Skeletal muscle tissue (tissue), 4 donors: ENCODE data around the gene NIPA2. TPM values are rescaled to one million over a fixed set of nuclear protein-coding genes. Genes with fewer than 3 reads are reported as not detected.

Experiments used
- H3K27ac ChIP-seq: one replicate; pipeline ENCODE4 v1.7.0; 2013; ENCODE audit warnings: mild to moderate bottlenecking, low read depth, low read length, inconsistent platforms
- H3K27me3 ChIP-seq, 3 donors: one replicate each; pipeline ENCODE4 v1.7.0; 2013; ENCODE audit warnings: low read length in 3 of 3; ENCODE audit not compliant: control insufficient read depth in 3 of 3, insufficient read depth in 3 of 3
- H3K36me3 ChIP-seq, 3 donors: one replicate each; pipeline ENCODE4 v1.7.0; 2013; ENCODE audit warnings: low read length in 3 of 3; ENCODE audit not compliant: control insufficient read depth in 3 of 3, insufficient read depth in 3 of 3
- H3K4me1 ChIP-seq, 3 donors: one replicate each; pipeline ENCODE4 v1.7.0; 2013; ENCODE audit warnings: low read length in 3 of 3, mild to moderate bottlenecking in 3 of 3; ENCODE audit not compliant: control insufficient read depth in 3 of 3, insufficient read depth in 3 of 3
- H3K4me3 ChIP-seq, 3 donors: one replicate each; pipeline ENCODE4 v1.7.0; 2013; ENCODE audit warnings: low read length in 3 of 3
- H3K9ac ChIP-seq, 3 donors: one replicate each; pipeline ENCODE4 v1.7.0; 2013; ENCODE audit warnings: low read length in 3 of 3, mild to moderate bottlenecking in 3 of 3, moderate library complexity in 2 of 3, low read depth in 1 of 3
- H3K9me3 ChIP-seq, 3 donors: one replicate each; pipeline ENCODE4 v1.7.0; 2013; ENCODE audit warnings: low read length in 3 of 3; ENCODE audit not compliant: control insufficient read depth in 3 of 3
- total RNA-seq: library from RNA; depleted of rRNA; stranded (reverse); fragments of >200 nt; gene quantifications from one replicate; pipeline ENCODE4 v1.2.3, GENCODE V29; 2014
- donor health status: Osteomylitis.

The NIPA2 gene
- total RNA-seq, 1 donor from 2014 or later = 32.4 TPM

GRCh38 chr15:22808240-22808639 is 30.2 kb upstream of the NIPA2 start:
- H3K9ac ChIP-seq = no peak overlapping the region
- H3K36me3 ChIP-seq = no peaks in the 10 kb centered on the region
- no peak overlapping the region for H3K4me3 ChIP-seq
- H3K9me3 ChIP-seq = no peaks in the 10 kb centered on the region
- H3K4me1 ChIP-seq = no peaks in the 10 kb centered on the region
- no peak overlapping the region for H3K27ac ChIP-seq
- no peaks in the 10 kb centered on the region for H3K27me3 ChIP-seq

GRCh38 chr15:22808761-22809280 is 29.6 kb upstream of the NIPA2 start:
- H3K9me3 ChIP-seq = no peaks in the 10 kb centered on the region
- no peaks in the 10 kb centered on the region for H3K4me1 ChIP-seq
- peaks cover 4 to 5% (median 4%) of the 10 kb centered on the region in 3 donors for H3K36me3 ChIP-seq
- H3K27me3 ChIP-seq = no peaks in the 10 kb centered on the region
- no peak overlapping the region for H3K9ac ChIP-seq
- H3K27ac ChIP-seq = no peak overlapping the region
- H3K4me3 ChIP-seq = no peak overlapping the region

GRCh38 chr15:22810033-22810852 is 28.2 kb upstream of the NIPA2 start:
- H3K27me3 ChIP-seq = no peaks in the 10 kb centered on the region
- no peak overlapping the region for H3K9ac ChIP-seq
- H3K9me3 ChIP-seq = no peaks in the 10 kb centered on the region
- H3K4me3 ChIP-seq = no peak overlapping the region
- no peak overlapping the region for H3K27ac ChIP-seq
- no peaks in the 10 kb centered on the region for H3K4me1 ChIP-seq
- H3K36me3 ChIP-seq = peaks cover 5 to 6% (median 6%) of the 10 kb centered on the region in 3 donors

- Histone ChIP-seq H3K4me3 (no peak overlapping the region), H3K9ac (no peak overlapping the region), H3K36me3 (peaks cover 5 to 6% (median 6%) of the 10 kb centered on the region in 3 donors), H3K9me3 (no peaks in the 10 kb centered on the region), H3K27me3 (no peaks in the 10 kb centered on the region), H3K27ac (no peak overlapping the region), H3K4me1 (no peaks in the 10 kb centered on the region)
Measured at GRCh38 chr15:22810853-22811338, 27.6 kb upstream of the NIPA2 start.

- Histone ChIP-seq H3K9ac (no peak overlapping the region), H3K4me1 (no peaks in the 10 kb centered on the region), H3K36me3 (peaks cover 5 to 6% (median 6%) of the 10 kb centered on the region in 3 donors), H3K27me3 (no peaks in the 10 kb centered on the region), H3K4me3 (no peak overlapping the region), H3K27ac (no peak overlapping the region), H3K9me3 (no peaks in the 10 kb centered on the region)
Measured at GRCh38 chr15:22811640-22812039, 26.8 kb upstream of the NIPA2 start.

- no peaks in the 10 kb centered on the region for H3K4me1 ChIP-seq
- H3K4me3 ChIP-seq = no peak overlapping the region
- H3K9ac ChIP-seq = no peak overlapping the region
- H3K36me3 ChIP-seq = peaks cover 5 to 9% (median 6%) of the 10 kb centered on the region in 3 donors
- no peaks in the 10 kb centered on the region for H3K9me3 ChIP-seq
- no peak overlapping the region for H3K27ac ChIP-seq
- no peaks in the 10 kb centered on the region for H3K27me3 ChIP-seq
Measured at GRCh38 chr15:22813844-22814243, 24.6 kb upstream of the NIPA2 start.

- Histone ChIP-seq H3K27ac (no peak overlapping the region), H3K4me3 (no peak overlapping the region), H3K9me3 (no peaks in the 10 kb centered on the region), H3K36me3 (peaks cover 8 to 15% (median 10%) of the 10 kb centered on the region in 3 donors), H3K9ac (no peak overlapping the region), H3K27me3 (no peaks in the 10 kb centered on the region), H3K4me1 (no peaks in the 10 kb centered on the region)
Measured at GRCh38 chr15:22815766-22816165, 22.7 kb upstream of the NIPA2 start.

- Histone ChIP-seq H3K27ac (no peak overlapping the region), H3K36me3 (peaks cover 15 to 23% (median 20%) of the 10 kb centered on the region in 3 donors), H3K27me3 (no peaks in the 10 kb centered on the region), H3K9ac (no peak overlapping the region), H3K4me3 (no peak overlapping the region), H3K4me1 (no peaks in the 10 kb centered on the region), H3K9me3 (no peaks in the 10 kb centered on the region)
Measured at GRCh38 chr15:22819651-22820050, 18.8 kb upstream of the NIPA2 start.

GRCh38 chr15:22823495-22824128 is 14.9 kb upstream of the NIPA2 start:
- Histone ChIP-seq H3K27me3 (no peaks in the 10 kb centered on the region), H3K9ac (no peak overlapping the region), H3K4me3 (no peak overlapping the region), H3K36me3 (peaks cover 19 to 45% (median 38%) of the 10 kb centered on the region in 3 donors), H3K4me1 (no peaks in the 10 kb centered on the region), H3K9me3 (no peaks in the 10 kb centered on the region), H3K27ac (no peak overlapping the region)

- H3K36me3 ChIP-seq = peaks cover 12 to 33% (median 27%) of the 10 kb centered on the region in 3 donors
- H3K4me3 ChIP-seq = no peak overlapping the region
- H3K4me1 ChIP-seq = no peaks in the 10 kb centered on the region
- no peaks in the 10 kb centered on the region for H3K27me3 ChIP-seq
- H3K9me3 ChIP-seq = no peaks in the 10 kb centered on the region
- no peak overlapping the region for H3K27ac ChIP-seq
- no peak overlapping the region for H3K9ac ChIP-seq
Measured at GRCh38 chr15:22827125-22827524, 11.3 kb upstream of the NIPA2 start.
